ENCODE data around the gene MOAP1.
"Not testable (repeated sequence)": the region's sequence is repeated elsewhere in the genome, so short reads cannot be mapped to it uniquely, and the experiment has no call there.

MOAP1 gene

DNA sequence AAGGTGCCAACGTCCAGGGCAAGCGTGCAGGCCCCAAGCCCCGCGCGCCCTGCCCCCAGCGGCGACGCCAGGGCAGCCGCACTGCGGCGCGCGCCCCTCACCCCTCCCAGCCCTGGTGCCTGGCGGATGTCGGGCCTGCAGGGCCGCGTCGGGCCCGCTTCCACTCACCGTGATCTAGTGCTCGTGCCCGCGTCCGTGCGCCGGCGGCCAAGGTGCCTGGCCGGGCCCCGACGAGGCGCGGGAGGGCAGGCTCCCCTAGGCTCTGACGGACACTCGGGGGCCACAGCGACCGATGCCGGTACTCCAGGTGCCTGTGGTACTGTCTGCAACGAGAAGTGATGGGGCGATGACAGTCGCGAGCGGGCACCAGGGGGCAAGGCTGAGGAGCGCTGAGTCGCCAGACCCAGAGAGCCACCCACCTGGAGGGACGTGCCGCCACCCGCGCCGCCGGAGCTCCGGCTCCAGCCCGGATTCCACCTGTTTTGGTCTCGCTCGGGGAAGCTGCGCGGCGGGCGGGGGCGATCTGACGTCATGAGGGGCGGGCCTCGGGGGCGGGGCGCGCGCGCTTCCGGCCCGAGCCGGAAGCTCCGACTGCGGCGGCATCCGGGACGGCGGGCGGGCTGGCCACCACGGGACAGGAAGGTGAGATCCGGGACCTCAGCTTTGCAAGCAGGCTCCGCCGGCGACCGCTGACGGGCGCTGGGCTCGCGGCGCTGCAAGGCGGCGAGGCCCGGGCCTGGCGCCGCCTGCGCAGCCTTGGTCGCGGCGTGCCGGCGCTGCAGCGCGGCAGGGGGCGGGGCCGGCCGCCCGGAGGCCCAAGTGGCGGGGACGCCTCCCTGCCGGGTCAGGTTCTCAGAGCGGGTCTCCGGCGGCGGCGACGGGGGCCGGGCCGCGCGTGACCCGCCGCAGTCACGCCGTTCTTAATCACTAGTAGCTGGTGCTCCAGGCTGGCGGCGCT is at the start of gene MOAP1, which contains the start of gene LYSET:
MOAP1 (minus strand) TSS at position 507 of the 958 bp plus-strand sequence. CDS start 655 bp downstream, outside the sequence.
LYSET (plus strand) TSS at position 927 of the 958 bp plus-strand sequence. CDS start 89 bp downstream, outside the sequence.
- Histone ChIP-seq H3K79me2 (ENCODE audit: insufficient read depth, low read depth) (peaks cover 8% of the 10 kb centered on the region; the same call in 1 of the 2 replicates), H3K27me3 (ENCODE audit: insufficient read depth, low read depth) (no peaks in the 10 kb centered on the region)

GRCh38 chr14:93233078-93233477 is 48.4 kb upstream of the MOAP1 start:
- not testable (repeated sequence) for H3K27ac ChIP-seq; H3K27me3 ChIP-seq (ENCODE audit: insufficient read depth, low read depth); H4K20me1 ChIP-seq (ENCODE audit: insufficient read depth); H3K79me2 ChIP-seq (ENCODE audit: insufficient read depth, low read depth); H3K9ac ChIP-seq; H3K4me2 ChIP-seq; H3K4me3 ChIP-seq (IDR thresholded peaks at IDR 0.05; ENCODE audit: insufficient read depth, low read depth, low read length); H2AFZ ChIP-seq (ENCODE audit: low read depth); H3K36me3 ChIP-seq (ENCODE audit: insufficient read depth); H3K4me1 ChIP-seq (ENCODE audit: low read depth, poor library complexity, severe bottlenecking)

More for the DNA sequence above, at the start of gene MOAP1, which contains the start of gene LYSET:
- H3K9ac ChIP-seq = peak within 1 kb of the TSS; percentile 71
- peak within 1 kb of the TSS; percentile 66 for H3K27ac ChIP-seq
- H3K36me3 ChIP-seq (ENCODE audit: insufficient read depth) = no peaks in the 10 kb centered on the region
- peak within 1 kb of the TSS; percentile 82 for H2AFZ ChIP-seq (ENCODE audit: low read depth)
- H3K4me3 ChIP-seq (IDR thresholded peaks at IDR 0.05; ENCODE audit: insufficient read depth, low read depth, low read length) = no peak within 1 kb of the TSS
- no peaks in the 10 kb centered on the region for H4K20me1 ChIP-seq (ENCODE audit: insufficient read depth)
- H3K4me1 ChIP-seq (ENCODE audit: low read depth, poor library complexity, severe bottlenecking) = peaks cover 9% of the 10 kb centered on the region
- H3K4me2 ChIP-seq = peak within 1 kb of the TSS; percentile 82
- TF ChIP-seq, protein P1, sequence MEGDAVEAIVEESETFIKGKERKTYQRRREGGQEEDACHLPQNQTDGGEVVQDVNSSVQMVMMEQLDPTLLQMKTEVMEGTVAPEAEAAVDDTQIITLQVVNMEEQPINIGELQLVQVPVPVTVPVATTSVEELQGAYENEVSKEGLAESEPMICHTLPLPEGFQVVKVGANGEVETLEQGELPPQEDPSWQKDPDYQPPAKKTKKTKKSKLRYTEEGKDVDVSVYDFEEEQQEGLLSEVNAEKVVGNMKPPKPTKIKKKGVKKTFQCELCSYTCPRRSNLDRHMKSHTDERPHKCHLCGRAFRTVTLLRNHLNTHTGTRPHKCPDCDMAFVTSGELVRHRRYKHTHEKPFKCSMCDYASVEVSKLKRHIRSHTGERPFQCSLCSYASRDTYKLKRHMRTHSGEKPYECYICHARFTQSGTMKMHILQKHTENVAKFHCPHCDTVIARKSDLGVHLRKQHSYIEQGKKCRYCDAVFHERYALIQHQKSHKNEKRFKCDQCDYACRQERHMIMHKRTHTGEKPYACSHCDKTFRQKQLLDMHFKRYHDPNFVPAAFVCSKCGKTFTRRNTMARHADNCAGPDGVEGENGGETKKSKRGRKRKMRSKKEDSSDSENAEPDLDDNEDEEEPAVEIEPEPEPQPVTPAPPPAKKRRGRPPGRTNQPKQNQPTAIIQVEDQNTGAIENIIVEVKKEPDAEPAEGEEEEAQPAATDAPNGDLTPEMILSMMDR (conservative IDR thresholded peaks at IDR 0.05; ENCODE audit: low read depth, low read length) = no peak

- Histone ChIP-seq H3K4me3 (IDR thresholded peaks at IDR 0.05; ENCODE audit: insufficient read depth, low read depth, low read length) (no peak overlapping the region), H3K36me3 (ENCODE audit: insufficient read depth) (no peaks in the 10 kb centered on the region), H3K27me3 (ENCODE audit: insufficient read depth, low read depth) (no peaks in the 10 kb centered on the region), H3K4me1 (ENCODE audit: low read depth, poor library complexity, severe bottlenecking) (no peaks in the 10 kb centered on the region), H3K9ac (no peak overlapping the region), H4K20me1 (ENCODE audit: insufficient read depth) (no peaks in the 10 kb centered on the region), H3K4me2 (no peak overlapping the region), H2AFZ (ENCODE audit: low read depth) (no peak overlapping the region), H3K27ac (no peak overlapping the region), H3K79me2 (ENCODE audit: insufficient read depth, low read depth) (no peaks in the 10 kb centered on the region)
- TF ChIP-seq, protein P1 (conservative IDR thresholded peaks at IDR 0.05; ENCODE audit: low read depth, low read length) = no peak
Observed at GRCh38 chr14:93232159-93232558, 47.5 kb upstream of the MOAP1 start.

DNA sequence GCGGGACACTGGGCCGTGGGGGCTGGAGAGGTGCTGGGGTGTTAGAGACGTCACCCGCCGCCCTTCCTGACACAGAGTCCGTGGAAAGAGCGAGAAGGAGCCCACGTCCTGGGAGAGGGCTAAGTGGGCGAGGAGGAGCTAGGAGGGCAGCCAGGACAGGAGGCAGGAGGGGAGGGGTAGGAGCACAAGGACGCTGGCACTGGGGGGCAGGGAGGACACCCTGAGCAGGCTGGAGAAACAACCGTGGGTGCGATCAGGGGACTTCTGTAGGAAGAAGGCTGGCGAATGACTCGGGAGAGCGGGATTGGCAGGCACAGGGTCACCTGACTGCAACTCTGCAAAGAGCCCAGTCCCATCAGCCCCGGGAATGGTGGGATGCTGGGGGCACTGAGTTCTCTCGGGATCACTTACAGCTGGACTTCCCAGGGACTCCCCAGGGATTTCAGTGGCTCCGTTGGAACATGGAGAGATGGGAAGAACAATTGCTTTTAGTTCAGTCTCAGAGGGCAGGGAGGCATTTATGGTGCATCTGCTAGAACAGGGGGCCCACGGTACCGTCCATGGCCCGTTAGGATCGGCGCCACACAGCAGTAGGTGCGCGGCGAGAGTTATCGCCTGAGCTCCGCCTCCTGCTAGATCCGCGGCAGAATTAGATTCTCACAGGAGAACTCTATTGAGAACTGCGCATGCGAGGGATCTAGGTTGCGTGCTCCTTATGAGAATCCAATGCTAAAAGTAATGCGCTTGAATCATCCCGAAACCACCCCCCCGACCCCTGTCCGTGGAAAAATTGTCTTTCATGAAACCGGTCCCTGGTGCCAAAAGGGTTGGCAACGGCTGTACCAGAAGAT is 46.7 kb upstream of the MOAP1 start:
- no peaks in the 10 kb centered on the region for H3K36me3 ChIP-seq (ENCODE audit: insufficient read depth)
- no peak overlapping the region for H3K9ac ChIP-seq
- H3K4me1 ChIP-seq (ENCODE audit: low read depth, poor library complexity, severe bottlenecking) = no peaks in the 10 kb centered on the region
- H3K4me2 ChIP-seq = no peak overlapping the region
- H2AFZ ChIP-seq (ENCODE audit: low read depth) = no peak overlapping the region
- H4K20me1 ChIP-seq (ENCODE audit: insufficient read depth) = no peaks in the 10 kb centered on the region
- no peak overlapping the region for H3K27ac ChIP-seq
- TF ChIP-seq, protein P1 (conservative IDR thresholded peaks at IDR 0.05; ENCODE audit: low read depth, low read length) = no peak
- no peaks in the 10 kb centered on the region for H3K27me3 ChIP-seq (ENCODE audit: insufficient read depth, low read depth)
- no peaks in the 10 kb centered on the region for H3K79me2 ChIP-seq (ENCODE audit: insufficient read depth, low read depth)
- no peak overlapping the region for H3K4me3 ChIP-seq (IDR thresholded peaks at IDR 0.05; ENCODE audit: insufficient read depth, low read depth, low read length)
